Epithelial cell of proximal tubule (primary cell): ENCODE data around the gene RGP1. TPM values are rescaled to one million over a fixed set of nuclear protein-coding genes. Genes with fewer than 3 reads are reported as not detected.

Experiments
- DNase-seq: peaks from one replicate; pipeline ENCODE4 v3.0.0-alpha.2; 2011; ENCODE audit warnings: low read depth
- H3K4me3 ChIP-seq: 2 replicates; pipeline ENCODE4 v1.5.1; 2011; ENCODE audit warnings: low read depth, mild to moderate bottlenecking, low read length
- CTCF ChIP-seq: conservative IDR thresholded peaks from 2 replicates; pipeline ENCODE4 v1.5.1; 2012; ENCODE audit warnings: low read depth, mild to moderate bottlenecking, low read length
- total RNA-seq: library from RNA; depleted of rRNA; stranded (reverse); fragments of >200 nt; gene quantifications from 2 replicates; pipeline ENCODE4 v1.2.3, GENCODE V29; 2015

The RGP1 gene
- total RNA-seq, 1 donor from 2014 or later, result 14.9 TPM

GRCh38 chr9:35798658-35799374 is 49.7 kb downstream of the RGP1 start:
- peak; percentile 63 for DNase-seq

DNA sequence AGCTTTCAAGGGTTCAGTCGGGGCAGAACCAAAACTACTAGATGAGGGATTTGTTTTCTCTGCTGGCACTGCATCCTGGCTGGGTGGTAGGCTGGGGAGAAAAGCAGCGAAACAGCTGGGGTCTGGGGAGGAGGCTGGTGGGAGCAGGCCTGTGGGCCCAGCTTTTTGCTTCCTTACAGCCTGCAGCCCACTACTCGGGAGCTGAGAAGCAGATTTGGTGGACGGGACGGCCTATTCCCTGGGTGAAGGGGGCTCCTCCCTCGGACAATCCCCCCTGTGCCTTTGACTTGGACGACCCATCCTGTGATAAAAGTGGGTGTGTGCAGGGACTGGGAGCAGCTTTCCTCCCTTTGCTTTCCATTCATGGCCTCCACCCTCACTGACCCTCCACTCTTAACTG is 51.4 kb downstream of the RGP1 start:
- H3K4me3 ChIP-seq, result no peak overlapping the region
- no peak for DNase-seq
- no peak for TF ChIP-seq CTCF

More at GRCh38 chr9:35798658-35799374, 49.7 kb downstream of the RGP1 start:
- TF ChIP-seq CTCF, result no peak
- H3K4me3 ChIP-seq, result no peak overlapping the region

- no peak for DNase-seq
- no peak overlapping the region for H3K4me3 ChIP-seq
- no peak for TF ChIP-seq CTCF
Measured at GRCh38 chr9:35801328-35802128, 52.4 kb downstream of the RGP1 start.

- H3K4me3 ChIP-seq, result no peak overlapping the region
- TF ChIP-seq CTCF, result no peak
- no peak for DNase-seq
Measured at GRCh38 chr9:35806101-35806500, 57.0 kb downstream of the RGP1 start.

Other genes with a start within 250 kb of the RGP1 start
- 23.5 and 24.0 TPM in 2 replicates for gene TESK1, start 144.0 kb upstream of the RGP1 start, total RNA-seq
- 0.51 and 1.2 TPM in 2 replicates for gene CD72, start 130.9 kb upstream of the RGP1 start, total RNA-seq
- gene SIT1, start 98.4 kb upstream of the RGP1 start, total RNA-seq, result not detected in 2 replicates
- 3,154 and 10,636 TPM in 2 replicates for gene RMRP, start 91.3 kb upstream of the RGP1 start, total RNA-seq
- gene CCDC107, start 91.0 kb upstream of the RGP1 start, total RNA-seq, result 19.0 and 35.4 TPM in 2 replicates
- 11.9 and 17.5 TPM in 2 replicates for gene ARHGEF39, start 84.1 kb upstream of the RGP1 start, total RNA-seq
- gene CA9, start 75.4 kb upstream of the RGP1 start, total RNA-seq, result 0.43 TPM in 1 of 2 replicates, not detected in the other
- gene TPM2, start 59.4 kb upstream of the RGP1 start, total RNA-seq, result 265 and 267 TPM in 2 replicates
- 114 and 177 TPM in 2 replicates for gene TLN1, start 17.1 kb upstream of the RGP1 start, total RNA-seq
- gene CREB3, start 16.6 kb upstream of the RGP1 start, total RNA-seq, result 49.9 and 66.4 TPM in 2 replicates
- 32.8 and 39.3 TPM in 2 replicates for gene GBA2, start 59 bp upstream of the RGP1 start, total RNA-seq
- not detected in 2 replicates for gene MSMP, start 5.0 kb downstream of the RGP1 start, total RNA-seq
- gene NPR2, start 42.3 kb downstream of the RGP1 start, total RNA-seq, result 7.3 and 11.0 TPM in 2 replicates
- gene SPAG8, start 63.0 kb downstream of the RGP1 start, total RNA-seq, result 0.12 and 0.14 TPM in 2 replicates
- 25.9 and 32.5 TPM in 2 replicates for gene HINT2, start 65.8 kb downstream of the RGP1 start, total RNA-seq
- not detected in 2 replicates for gene FAM221B, start 79.4 kb downstream of the RGP1 start, total RNA-seq
- gene TMEM8B, start 79.9 kb downstream of the RGP1 start, total RNA-seq, result 2.5 and 4.2 TPM in 2 replicates
- not detected in 2 replicates for gene OR13J1, start 121.1 kb downstream of the RGP1 start, total RNA-seq
- gene HRCT1, start 156.9 kb downstream of the RGP1 start, total RNA-seq, result 0.58 TPM in 1 of 2 replicates, not detected in the other
- 0.29 TPM in 1 of 2 replicates, not detected in the other for gene SPAAR, start 160.2 kb downstream of the RGP1 start, total RNA-seq
- gene OR2S2, start 208.9 kb downstream of the RGP1 start, total RNA-seq, result not detected in 2 replicates